HG03196 (cell line): ENCODE data around the gene LMAN2.
A peak's percentile ranks its signal among the peaks of the same experiment; 100 is the strongest.
"Not testable (repeated sequence)": the region's sequence is repeated elsewhere in the genome, so short reads cannot be mapped to it uniquely, and the experiment has no call there.

ENCODE experiments used
- ATAC-seq: cut with Tn5 transposase; IDR thresholded peaks from one replicate; pipeline ENCODE4 v1.9.1; 2021; ENCODE audit not compliant: unreplicated experiment

Gene LMAN2

DNA sequence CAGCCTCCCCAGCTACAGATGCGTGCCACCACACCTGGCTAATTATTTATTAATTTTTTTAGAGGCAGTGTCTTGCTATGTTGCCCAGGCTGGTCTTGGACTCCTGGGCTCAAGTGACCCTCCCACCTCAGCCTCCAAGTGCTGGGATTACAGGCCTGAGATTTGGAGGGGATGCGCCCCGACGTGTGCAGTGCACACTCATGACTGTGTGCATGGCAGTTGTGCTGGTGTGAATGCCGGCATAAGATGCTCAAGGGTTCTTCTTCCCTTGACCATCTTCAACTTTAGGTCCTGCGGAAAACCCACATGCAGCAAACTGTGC is 29.3 kb upstream of the LMAN2 start:
- ATAC-seq = no peak

DNA sequence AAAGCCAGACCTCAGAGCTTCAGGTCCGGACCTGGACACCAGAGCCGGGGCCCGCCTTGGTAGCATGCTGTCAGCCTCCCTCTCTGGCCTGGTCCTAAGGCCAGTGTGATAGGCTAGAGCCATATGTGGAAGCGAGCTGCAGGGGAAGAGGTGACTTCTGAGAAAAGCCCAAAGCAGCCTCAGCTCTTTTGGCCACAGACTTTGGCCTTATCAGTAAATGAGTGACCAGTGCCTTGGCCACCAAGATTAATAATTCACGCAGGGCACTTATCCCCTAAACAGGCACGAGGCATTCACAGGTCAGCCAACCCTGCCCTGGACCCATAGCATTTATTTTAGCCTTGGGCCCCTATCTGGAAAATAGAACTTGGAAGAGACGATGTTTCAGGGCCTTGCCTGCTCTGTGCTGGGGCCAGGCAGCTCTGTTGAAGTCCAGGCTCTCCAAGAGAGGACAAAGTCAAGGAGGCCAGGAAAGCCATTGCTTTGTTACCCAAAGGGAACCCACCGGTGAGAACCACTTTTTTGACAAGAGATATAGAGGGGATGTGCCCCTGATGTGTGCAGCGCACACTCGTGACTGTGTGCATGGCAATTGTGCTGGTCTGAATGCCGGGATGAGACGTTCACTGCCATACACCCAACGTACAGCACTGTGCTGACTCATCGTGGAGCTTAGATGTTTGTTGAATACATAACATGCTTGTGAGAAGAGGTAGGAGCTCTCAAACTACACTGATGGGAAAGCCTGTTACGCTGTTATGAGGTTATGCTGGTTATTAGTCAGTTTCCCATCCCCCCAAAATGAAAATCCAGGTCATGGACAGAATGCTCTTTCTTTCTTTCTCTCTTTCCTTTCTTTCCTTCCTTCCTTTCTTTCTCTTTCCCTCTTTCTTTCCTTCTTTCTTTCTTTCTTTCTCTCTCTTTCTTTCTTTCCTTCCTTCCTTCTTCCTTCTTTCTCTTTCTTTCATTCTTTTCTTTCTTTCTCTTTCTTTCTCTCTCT is 27.7 kb upstream of the LMAN2 start:
- peak; percentile 46 for ATAC-seq

DNA sequence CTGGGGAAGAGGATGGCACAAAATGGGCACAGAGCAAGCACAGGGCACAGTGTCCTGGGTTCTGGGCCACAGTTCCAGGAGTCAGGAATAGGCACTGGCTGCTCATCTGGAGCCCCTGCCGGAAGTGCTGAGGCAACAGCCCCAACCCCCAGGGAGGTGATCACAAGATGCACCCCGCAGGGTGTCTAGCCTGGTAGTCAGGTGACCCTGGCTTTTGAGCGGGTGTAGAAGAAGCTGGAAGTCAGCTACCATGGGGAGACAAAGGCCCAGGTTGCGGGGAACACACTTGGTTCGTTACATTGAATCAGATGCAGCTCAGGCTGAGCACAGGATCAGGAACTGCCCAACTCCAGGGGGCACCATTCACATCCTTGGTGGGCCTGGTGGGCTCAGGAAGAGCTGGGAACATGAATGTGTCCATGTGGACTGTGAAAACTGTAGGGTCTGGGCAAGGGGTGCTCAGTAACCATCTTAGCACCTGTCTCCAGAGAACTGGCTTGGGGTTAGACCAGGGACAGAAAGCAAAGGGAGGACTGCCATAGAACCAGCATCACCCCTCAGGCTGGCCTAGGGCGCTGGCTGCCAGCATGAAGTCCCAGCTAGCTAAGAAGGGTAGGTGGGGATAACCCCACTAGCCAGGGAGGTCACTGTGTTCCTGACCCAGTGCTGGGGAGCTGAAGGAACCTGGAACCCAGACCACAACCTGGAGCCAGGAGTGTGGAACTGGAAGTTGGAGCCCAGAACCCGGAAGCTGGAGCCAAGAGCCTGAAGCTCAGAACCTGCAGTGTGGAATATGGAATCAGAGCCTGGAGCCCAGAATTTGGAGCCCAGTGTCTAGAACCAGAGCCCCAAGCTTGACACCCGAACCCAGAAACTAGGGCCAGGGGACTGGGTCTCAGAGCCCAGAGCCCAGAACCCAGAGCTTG is 26.6 kb upstream of the LMAN2 start:
- ATAC-seq = no peak

DNA sequence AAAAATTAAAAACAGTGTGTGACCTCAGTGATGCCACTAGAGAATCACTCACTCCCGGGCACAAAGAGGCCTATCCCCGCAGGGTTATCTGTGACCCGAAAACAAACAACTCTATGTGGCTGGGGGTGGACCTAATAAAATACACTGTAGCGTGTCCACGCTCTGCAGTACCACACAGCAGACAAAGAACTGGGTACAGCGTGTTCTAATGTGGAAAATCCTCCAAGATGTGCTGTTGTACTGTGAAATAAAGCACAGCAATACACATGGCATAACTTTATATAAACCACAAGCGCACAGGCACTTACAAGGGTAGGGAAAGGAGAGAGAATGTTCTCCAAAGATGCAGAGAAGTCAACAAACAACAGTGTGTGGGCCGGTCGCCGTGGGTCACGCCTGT is 24.6 kb upstream of the LMAN2 start:
- no peak for ATAC-seq

DNA sequence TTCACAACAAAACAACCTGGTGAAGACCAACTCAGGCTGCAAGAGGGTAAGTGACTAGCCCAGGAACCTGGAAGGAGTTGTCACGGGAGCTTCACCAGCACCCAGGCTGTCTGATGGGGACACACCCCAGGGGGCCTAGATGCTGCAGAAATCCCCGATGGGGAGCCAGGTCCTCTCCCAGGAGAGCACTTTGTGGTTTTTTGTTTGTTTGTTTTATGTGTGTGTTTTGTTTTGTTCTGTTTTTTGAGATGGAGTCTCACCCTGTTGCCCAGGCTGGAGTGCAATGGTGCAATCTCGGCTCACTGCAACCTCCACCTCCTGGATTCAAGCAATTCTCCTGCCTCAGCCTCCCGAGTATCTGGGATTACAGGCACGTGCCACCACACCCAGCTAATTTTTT is 24.0 kb upstream of the LMAN2 start:
- ATAC-seq = not testable (repeated sequence)

DNA sequence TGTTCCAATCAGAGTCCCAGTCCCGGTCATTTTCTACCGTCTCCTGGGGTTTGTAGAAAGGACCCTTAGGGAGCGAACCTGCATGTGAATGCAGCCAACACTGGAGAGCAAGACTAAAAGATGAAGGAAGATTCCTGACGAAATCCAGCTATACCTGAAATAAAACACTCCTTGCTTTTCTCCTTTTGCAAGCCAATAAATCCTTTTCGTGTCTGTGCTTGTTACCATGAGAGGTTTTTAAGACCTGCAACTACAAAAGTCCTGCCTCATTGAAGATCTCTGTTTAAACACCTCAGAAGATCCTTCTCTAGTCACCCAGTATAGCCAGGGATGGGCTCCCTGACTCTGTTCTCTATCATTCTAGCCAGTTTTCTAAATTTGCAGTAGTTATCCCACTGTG is 22.7 kb upstream of the LMAN2 start:
- no peak for ATAC-seq

DNA sequence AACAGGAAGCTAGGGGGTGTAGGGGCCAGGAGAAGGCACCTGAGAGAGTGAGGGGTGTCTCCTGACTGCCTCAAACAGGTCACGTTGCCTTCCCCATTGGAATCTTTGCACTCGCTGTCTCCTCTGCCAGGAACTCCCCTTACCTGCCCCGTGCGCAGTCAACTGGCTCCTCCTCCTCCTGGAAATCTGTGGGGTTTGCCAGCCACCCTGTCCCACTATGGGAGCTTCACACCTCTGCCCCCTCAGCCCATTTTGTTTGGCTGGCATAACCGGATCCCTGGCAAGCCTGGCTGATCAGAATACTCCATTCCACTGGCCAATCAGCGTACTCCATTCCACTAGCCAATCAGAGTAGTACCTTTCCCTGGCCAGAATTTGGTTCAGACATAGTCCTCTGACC is 22.3 kb upstream of the LMAN2 start:
- no peak for ATAC-seq

DNA sequence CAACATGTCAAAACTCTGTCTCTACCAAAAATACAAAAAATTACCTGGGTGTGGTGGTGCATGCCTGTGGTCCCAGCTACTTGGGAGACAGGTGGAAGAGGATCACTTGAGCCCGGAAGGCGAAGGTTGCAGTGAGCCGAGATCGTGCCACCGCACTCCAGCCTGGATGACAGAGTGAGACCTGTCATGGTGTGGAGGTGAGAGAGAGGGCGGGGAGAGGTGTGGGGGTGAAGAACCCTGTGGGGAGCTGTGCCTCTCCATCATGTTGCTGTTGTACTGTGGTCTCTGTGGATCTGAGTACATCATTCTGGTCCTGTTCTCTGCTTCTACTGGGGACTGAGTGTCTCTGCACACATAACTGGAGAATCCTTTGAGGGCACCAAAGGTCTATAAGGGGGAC is 21.4 kb upstream of the LMAN2 start:
- no peak for ATAC-seq

DNA sequence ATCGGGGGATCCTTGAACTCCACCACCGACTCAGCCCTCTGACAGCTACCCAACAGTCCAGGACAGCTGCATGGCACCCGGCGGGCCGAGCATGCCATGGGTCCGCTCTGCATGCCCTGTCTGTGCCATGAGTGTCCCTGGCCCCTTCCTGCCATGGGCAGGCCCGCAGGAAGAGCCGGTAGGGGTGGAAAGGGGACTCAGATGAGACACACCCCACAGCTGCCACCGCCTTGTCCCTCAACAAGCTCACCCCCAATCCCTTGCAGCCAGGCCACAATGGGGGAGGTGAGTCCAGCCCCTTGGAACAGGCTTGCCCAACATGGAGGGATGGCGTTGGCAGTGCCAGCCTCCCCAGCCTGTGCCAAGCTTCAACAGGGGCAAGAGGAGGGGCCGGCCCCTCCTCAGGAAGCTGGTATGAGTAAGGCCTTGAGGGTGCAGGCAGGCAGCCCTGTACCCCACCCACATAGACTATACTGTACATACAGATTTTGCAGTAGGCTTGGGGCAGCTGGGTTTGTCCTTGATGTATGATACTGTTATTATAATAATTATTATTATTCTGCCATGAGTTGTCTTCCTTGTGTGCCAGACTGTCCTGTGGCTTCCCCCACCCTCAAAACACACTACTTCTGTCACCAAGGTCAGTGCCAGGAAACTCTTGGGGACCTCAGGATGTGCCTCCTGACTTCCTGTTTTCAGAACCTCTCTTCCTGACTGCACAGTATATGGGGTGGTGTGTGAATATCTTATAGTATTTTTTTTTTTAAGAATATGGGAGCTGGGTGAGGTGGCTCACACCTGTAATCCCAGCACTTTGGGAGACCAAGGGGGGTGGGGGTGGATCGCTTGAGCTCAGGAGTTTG is 20.8 kb upstream of the LMAN2 start:
- no peak for ATAC-seq

DNA sequence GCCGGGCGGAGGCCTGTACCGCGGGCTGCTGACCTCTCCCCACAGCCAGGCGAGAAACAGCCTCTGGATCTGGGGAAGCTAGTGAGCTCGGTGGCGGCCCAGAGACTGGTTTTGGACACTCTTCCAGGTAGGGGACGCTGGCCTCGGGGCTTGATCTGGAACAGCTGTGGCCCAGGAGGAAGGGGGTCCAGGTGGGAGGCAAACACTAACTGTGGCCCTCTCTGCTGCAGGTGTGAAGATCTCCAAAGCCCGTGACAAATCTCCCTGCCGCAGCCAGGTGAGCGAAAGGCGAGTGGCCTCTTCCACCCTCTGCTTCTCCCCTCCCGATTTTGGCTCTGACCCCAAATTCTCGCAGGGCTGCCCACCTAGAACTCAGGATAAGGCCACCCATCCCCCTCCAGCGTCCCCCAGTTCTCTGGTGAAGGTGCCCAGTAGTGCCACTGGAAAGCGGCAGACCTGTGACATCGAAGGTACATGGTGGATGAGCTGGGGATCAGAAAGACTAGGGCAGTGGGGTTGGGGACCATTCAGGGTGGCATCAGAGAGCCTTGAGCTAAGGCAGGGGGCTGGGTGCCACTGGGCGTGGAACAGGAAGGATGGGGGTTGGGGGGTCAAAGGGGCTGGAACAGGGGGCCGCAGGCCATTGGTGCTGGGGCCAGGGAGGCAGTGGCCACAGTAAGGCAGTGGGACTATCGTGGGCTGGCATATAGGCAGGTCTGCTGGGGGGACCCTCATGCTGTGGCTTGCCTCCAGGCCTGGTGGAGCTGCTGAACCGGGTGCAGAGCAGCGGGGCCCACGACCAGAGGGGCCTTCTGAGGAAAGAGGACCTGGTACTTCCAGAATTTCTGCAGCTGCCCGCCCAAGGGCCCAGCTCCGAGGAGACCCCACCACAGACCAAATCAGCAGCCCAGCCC is 19.9 kb upstream of the LMAN2 start:
- ATAC-seq = no peak

DNA sequence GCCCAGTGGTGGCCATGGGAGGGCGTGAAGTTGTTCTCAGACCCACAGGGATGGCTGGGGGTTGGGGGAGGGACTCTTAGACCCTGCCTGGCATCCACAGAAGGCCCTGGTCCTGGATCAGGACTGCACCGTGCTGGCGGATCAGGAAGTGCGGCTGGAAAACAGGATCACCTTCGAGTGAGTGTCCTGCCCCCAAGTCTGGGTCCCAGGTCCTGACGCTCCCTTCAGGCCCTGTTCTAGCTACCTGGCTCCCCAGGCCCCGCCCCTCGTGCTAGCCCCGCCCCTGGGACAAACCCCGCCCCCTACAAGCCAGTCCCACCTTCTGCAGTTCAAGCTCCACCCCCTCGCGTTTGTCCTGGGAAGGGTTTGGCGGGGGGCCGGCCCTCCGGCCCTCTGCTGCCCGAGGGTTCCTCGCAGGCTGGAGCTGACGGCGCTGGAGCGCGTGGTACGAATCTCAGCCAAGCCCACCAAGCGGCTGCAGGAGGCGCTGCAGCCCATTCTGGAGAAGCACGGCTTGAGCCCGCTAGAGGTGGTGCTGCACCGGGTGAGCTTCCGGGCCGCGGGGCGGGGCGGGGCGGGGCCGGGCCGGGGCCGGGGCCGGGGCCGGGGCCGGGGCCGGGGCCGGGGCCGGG is 19.1 kb upstream of the LMAN2 start:
- peak; percentile 46 for ATAC-seq

DNA sequence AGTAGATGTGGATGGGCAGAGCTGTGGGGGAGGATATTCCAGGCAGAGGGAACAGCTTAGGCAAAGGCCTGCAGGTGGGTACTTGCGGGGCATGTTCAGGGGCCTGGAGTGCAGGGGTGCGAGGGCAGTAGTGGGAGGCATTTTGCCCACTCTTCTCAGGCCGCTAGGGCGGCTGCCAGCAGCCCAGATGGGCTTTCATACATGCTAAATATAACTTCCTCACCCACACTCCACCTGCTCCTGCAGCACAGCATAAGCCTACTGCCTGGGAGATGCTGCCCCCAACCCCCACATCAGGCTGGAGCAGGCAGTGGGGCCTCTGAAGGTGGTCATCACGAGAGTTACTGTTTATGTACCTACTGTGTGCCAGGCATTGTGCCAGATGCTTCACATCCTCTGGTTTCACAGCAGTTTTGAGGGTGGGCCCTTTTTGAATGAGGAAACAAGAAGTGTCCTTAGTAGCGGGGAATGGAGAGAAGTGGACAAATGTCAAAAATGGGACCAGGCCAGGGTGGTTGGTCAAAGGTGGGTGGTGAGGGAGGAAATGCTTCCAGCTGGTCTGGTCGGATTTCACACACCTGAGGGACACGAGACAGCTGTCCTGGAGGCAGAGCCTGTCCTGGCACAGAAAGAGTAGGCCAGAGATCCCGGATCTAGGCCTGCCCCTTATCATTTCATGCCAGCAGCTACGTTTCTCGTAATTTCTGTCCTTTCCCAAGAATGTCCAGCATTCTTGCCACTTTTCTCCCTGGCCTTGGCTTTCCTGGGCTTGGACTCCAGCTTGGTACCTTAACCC is 18.4 kb upstream of the LMAN2 start:
- ATAC-seq = no peak

DNA sequence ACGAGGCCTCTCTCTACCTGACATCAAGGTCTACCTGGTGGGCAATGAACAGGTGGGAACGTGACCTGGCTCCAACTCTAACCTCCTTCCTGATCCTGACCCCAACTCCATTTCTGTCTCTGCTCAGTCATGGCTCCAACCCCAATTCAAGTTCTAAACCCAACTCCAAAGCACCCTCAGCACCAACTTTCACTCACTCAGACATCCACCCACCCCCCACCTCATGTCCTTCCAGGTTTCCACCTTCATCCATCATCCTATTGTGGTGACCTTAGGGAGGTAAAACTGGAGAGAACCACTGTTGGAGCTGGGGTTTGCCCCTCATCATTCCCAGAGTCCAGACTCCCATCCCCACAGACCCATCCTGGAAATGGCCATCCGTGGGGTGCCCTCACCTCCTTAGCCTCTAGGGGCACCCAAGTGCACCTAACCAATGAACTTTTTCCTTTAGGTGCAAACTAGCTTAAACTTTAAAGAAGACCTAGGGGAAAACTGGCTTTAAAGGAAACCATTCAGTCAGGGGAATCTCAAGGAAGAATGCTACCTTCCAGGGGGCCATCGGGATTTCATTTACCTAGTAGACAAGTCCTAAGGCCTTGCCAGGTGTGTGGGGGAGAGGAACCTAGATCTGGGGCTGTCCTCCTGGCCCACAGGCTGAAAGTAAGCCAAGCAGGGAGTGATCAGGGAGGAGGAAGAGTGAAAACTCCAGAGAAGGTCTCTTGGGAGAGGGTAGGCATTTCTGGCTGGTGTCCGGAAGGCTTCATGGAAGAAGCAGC is 17.6 kb upstream of the LMAN2 start:
- ATAC-seq = no peak

DNA sequence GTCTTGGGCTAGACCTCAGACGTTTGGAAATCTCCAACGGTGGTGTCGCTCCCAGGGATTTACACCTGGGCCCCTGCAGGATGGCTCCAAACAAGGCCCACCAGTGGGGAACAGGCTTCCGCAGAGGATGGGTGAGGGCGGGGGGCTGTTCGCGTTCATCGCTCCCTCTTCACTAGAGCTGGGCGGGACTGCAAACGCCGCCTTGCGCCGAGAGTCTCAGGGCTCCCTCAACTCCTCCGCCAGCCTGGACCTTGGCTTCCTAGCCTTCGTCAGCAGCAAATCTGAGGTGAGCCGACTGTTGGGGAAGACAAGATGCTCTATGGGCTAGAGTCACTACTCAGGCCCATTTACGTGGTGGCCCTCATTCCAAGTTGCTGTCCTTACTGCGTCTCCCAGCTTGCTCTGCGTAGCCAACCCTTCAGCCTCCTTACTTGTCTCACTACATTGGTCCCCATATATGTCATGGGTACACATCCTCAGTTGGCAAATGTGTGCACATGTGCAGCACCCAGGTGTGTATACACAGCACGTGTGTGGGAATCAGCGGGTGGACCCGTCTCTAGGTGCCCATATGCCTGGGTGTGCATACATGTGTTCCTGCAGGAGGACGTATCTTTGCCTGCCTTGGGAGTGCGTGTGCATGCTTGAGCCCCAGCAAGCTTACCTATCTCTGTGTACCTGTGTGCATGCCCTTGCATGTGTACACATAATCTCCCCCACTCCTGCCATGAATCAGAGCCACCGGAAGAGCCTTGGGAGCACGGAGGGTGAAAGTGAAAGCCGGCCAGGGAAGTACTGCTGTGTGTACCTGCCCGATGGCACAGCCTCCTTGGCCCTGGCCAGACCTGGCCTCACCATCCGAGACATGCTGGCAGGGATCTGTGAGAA is 16.8 kb upstream of the LMAN2 start:
- ATAC-seq = no peak

DNA sequence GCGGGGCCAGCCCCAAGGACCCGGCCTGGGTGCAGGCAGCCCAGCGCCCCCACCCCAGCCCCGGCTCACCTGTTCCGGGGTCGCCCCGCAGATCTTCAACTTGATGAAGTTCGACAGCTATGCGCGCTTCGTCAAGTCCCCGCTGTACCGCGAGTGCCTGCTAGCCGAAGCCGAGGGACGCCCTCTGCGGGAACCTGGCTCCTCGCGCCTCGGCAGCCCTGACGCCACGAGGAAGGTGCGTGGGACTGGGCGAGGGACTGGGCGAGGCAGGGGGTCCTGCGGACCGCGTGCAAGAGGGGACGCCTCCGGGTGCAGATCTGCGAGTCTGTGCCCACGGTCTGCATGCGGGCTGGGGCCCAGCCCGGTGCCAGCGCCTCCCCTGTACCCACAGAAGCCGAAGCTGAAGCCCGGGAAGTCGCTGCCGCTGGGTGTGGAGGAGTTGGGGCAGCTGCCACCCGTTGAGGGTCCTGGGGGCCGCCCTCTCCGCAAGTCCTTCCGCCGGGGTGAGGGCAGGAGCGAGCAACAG is 15.9 kb upstream of the LMAN2 start:
- no peak for ATAC-seq

DNA sequence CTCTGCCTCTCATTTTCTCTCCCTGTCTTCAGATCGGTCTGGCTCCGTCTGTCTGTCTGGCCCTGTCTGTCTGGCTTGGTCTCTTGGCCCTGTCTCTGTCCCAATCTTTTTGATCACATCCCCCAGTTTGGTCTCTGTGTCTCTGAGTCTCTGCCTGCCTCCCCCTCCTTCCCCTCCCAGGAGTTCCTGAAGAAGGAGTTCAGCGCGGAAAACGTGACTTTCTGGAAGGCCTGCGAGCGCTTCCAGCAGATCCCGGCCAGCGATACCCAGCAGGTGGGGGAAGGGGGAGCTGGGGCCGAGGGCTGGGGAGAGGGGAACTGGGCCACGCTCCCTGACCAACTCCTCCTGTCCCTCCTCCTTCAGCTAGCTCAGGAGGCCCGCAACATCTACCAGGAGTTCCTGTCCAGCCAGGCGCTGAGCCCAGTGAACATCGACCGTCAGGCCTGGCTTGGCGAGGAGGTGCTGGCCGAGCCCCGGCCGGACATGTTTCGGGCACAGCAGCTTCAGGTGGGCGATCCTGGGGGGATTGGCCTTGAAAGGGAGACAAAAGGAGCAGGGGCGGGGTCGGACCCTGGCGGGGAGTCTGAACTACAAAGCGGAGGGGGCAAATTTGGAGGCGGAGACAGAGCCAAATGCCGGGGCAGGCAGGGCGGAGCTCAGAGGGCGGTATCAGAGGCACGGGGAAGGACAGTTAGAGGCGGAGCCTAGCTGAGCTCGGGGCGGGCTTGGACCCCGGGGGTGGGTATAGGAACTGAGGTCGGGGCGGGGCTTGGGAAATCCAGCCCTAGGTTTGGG is 15.3 kb upstream of the LMAN2 start:
- ATAC-seq = no peak
